ENCODE data around the gene HAX1.

HAX1 gene

GRCh38 chr1:154263465-154264332 lies 8.7 kb upstream of the HAX1 start:
- TF ChIP-seq GATA3 (IDR thresholded peaks at IDR 0.05; ENCODE audit: low read depth, low read length) (no peak), GATA2 (IDR thresholded peaks at IDR 0.05; ENCODE audit: low read depth, low read length) (no peak)

GRCh38 chr1:154264454-154264853 lies 8.0 kb upstream of the HAX1 start:
- TF ChIP-seq GATA3 (IDR thresholded peaks at IDR 0.05; ENCODE audit: low read depth, low read length) = no peak
- TF ChIP-seq GATA2 (IDR thresholded peaks at IDR 0.05; ENCODE audit: low read depth, low read length) = no peak

- no peak for TF ChIP-seq GATA2 (IDR thresholded peaks at IDR 0.05; ENCODE audit: low read depth, low read length)
- TF ChIP-seq GATA3 (IDR thresholded peaks at IDR 0.05; ENCODE audit: low read depth, low read length) = no peak
Observed at GRCh38 chr1:154265586-154265985, 6.8 kb upstream of the HAX1 start.

- TF ChIP-seq GATA3 (IDR thresholded peaks at IDR 0.05; ENCODE audit: low read depth, low read length) (no peak), GATA2 (IDR thresholded peaks at IDR 0.05; ENCODE audit: low read depth, low read length) (no peak)
Observed at GRCh38 chr1:154270833-154271232, 1.6 kb upstream of the HAX1 start.

GRCh38 chr1:154272999-154273563 lies 652 bp downstream of the HAX1 start:
- TF ChIP-seq GATA2 (IDR thresholded peaks at IDR 0.05; ENCODE audit: low read depth, low read length) (no peak), GATA3 (IDR thresholded peaks at IDR 0.05; ENCODE audit: low read depth, low read length) (no peak)

- TF ChIP-seq GATA2 (IDR thresholded peaks at IDR 0.05; ENCODE audit: low read depth, low read length) = no peak
- no peak for TF ChIP-seq GATA3 (IDR thresholded peaks at IDR 0.05; ENCODE audit: low read depth, low read length)
Observed at GRCh38 chr1:154276797-154277196, 4.4 kb downstream of the HAX1 start.

- TF ChIP-seq GATA2 (IDR thresholded peaks at IDR 0.05; ENCODE audit: low read depth, low read length) (no peak), GATA3 (IDR thresholded peaks at IDR 0.05; ENCODE audit: low read depth, low read length) (no peak)
Observed at GRCh38 chr1:154288661-154289060, 16.2 kb downstream of the HAX1 start.

GRCh38 chr1:154290921-154291320 lies 18.5 kb downstream of the HAX1 start:
- TF ChIP-seq GATA3 (IDR thresholded peaks at IDR 0.05; ENCODE audit: low read depth, low read length) (no peak), GATA2 (IDR thresholded peaks at IDR 0.05; ENCODE audit: low read depth, low read length) (no peak)

- TF ChIP-seq GATA2 (IDR thresholded peaks at IDR 0.05; ENCODE audit: low read depth, low read length) (no peak), GATA3 (IDR thresholded peaks at IDR 0.05; ENCODE audit: low read depth, low read length) (no peak)
Observed at GRCh38 chr1:154295408-154296235, 23.2 kb downstream of the HAX1 start.

GRCh38 chr1:154301582-154301981 lies 29.2 kb downstream of the HAX1 start:
- TF ChIP-seq GATA2 (IDR thresholded peaks at IDR 0.05; ENCODE audit: low read depth, low read length) = no peak
- TF ChIP-seq GATA3 (IDR thresholded peaks at IDR 0.05; ENCODE audit: low read depth, low read length) = no peak

GRCh38 chr1:154304664-154305337 lies 32.4 kb downstream of the HAX1 start:
- no peak for TF ChIP-seq GATA3 (IDR thresholded peaks at IDR 0.05; ENCODE audit: low read depth, low read length)
- TF ChIP-seq GATA2 (IDR thresholded peaks at IDR 0.05; ENCODE audit: low read depth, low read length) = no peak

- TF ChIP-seq GATA2 (IDR thresholded peaks at IDR 0.05; ENCODE audit: low read depth, low read length) (no peak), GATA3 (IDR thresholded peaks at IDR 0.05; ENCODE audit: low read depth, low read length) (no peak)
Observed at GRCh38 chr1:154306151-154306550, 33.7 kb downstream of the HAX1 start.

- no peak for TF ChIP-seq GATA3 (IDR thresholded peaks at IDR 0.05; ENCODE audit: low read depth, low read length)
- TF ChIP-seq GATA2 (IDR thresholded peaks at IDR 0.05; ENCODE audit: low read depth, low read length) = no peak
Observed at GRCh38 chr1:154313066-154313356, 40.6 kb downstream of the HAX1 start.

GRCh38 chr1:154316704-154317103 lies 44.3 kb downstream of the HAX1 start:
- TF ChIP-seq GATA3 (IDR thresholded peaks at IDR 0.05; ENCODE audit: low read depth, low read length) (no peak), GATA2 (IDR thresholded peaks at IDR 0.05; ENCODE audit: low read depth, low read length) (no peak)

Data from SH-SY5Y (cell line).